COLO668 (cell line): ENCODE data around the gene MPND.
"Not testable (repeated sequence)": the region's sequence is repeated elsewhere in the genome, so short reads cannot be mapped to it uniquely, and the experiment has no call there.

Experiments used
- DNase-seq: peaks from one replicate; lab custom pipeline; 2025; ENCODE audit not compliant: unreplicated experiment; lab: John Stamatoyannopoulos, UW

MPND gene

GRCh38 chr19:4319067-4319718 is 24.2 kb upstream of the MPND start:
- DNase-seq = no peak

GRCh38 chr19:4320419-4320818 is 22.9 kb upstream of the MPND start:
- no peak for DNase-seq

- DNase-seq = no peak
These were observed 20.3 kb upstream of the MPND start for GRCh38 chr19:4322942-4323665.

- DNase-seq = no peak
These were observed 19.7 kb upstream of the MPND start for GRCh38 chr19:4323692-4324091.

GRCh38 chr19:4324228-4324627 is 19.1 kb upstream of the MPND start:
- DNase-seq = no peak

GRCh38 chr19:4326215-4326836 is 17.0 kb upstream of the MPND start:
- no peak for DNase-seq

DNA sequence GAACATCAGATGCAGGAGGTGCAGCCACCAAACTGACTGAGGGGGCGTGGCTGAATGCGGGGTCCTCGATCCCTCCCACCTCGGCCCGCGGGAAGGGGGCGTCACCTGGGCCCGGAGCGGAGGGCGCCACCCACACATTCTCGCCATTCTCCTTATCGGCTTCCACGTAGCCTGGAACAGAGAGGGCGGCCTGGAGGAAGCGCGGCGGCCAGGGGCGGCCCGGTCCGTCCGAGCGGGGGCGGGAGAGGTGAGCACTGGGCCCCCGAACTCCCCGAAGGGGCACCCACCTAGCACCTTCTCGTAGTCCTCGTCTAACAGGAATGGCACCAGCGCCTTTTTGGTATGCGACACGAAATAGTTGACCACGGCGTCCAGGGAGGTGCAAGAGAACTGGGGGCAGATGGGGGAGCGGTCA is 16.5 kb upstream of the MPND start:
- DNase-seq = no peak

GRCh38 chr19:4327252-4327876 is 16.0 kb upstream of the MPND start:
- no peak for DNase-seq

- no peak for DNase-seq
These were observed 15.5 kb upstream of the MPND start for GRCh38 chr19:4327877-4328242.

GRCh38 chr19:4328243-4328990 is 14.9 kb upstream of the MPND start:
- DNase-seq = no peak

DNA sequence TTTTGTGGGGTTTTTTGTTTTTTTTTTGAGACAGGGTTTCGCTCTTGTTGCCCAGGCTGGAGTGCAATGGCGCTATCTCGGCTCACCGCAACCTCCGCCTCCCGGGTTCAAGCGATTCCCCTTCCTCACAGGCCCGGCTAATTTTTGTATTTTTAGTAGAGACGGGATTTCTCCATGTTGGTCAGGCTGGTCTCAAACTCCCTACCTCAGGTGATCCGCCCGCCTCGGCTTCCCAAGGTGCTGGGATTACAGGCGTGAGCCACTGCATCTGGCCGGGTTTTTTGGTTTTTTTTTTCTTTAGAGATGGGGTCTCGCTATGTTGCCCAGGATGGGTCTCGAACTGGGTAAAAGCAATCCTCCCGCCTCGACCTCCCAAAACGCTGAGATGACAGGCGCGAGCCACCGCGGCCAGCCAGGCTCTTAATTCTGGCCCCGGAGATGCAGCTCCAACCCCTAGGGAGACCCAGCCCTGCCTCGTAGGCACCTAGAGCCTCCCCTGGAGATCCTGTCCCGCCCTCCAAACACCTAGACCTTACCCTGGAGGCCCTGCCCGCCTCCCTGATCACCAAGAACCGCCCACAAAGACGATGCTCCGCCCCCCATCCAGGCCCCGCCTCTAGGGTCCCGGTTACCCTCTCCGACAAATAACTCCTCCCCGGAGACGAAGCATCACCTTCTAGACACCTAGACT is 14.2 kb upstream of the MPND start:
- not testable (repeated sequence) for DNase-seq

DNA sequence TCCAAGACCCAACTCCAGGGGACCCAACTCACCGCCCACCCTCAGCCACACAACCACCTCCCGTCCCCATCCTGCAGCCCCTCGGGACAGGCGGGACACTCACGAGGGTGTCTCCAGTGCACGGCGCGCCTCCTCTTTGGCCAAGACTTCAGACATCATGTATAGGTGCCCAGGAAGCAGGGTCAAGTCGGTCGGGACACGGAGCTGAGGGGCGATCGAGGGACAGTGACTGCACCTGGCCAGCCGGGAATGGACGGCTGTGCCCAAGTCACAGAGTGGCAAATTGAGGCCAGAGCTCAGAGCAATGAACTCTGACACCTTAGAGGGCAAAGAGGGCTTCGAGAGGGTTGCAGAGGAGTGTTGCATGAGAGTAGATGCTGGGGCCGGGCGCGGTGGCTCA is 13.5 kb upstream of the MPND start:
- no peak for DNase-seq

DNA sequence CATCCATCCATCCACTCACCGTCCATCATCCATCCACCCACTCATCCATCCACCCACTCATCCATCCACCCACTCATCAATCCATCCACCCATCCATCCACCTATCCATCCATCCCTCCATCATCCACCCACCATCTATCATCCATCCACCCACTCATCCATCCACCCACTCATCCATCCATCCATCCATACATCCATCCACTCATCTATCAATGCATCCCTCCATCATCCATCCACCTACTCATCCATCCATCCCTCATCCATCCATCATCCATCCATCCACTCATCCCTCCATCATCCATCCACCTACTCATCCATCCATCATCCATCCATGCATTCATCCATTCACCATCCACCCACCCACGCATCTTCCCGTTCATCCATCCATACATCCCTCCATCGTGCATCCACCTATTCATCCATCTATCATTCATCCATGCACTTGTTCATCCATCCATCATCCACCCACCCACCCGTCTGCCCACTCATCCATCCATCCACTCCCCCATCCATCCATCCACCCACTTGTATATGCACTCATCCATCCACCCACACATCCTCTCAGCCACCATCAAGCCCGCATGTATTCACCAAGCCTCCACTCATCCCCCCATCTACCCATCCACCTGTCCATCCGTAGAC is 8.3 kb upstream of the MPND start:
- DNase-seq = no peak

- DNase-seq = peak; percentile 29
These were observed 5.4 kb upstream of the MPND start for GRCh38 chr19:4337906-4338440.

GRCh38 chr19:4338441-4339355 is 4.7 kb upstream of the MPND start, which contains the start of gene STAP2:
TSS of gene STAP2 (minus strand) at chr19:4338827. CDS start at chr19:4338753, 74 bp downstream.
- peak; percentile 78 for DNase-seq

- DNase-seq = no peak
These were observed 1.1 kb upstream of the MPND start for GRCh38 chr19:4342314-4342614.

DNA sequence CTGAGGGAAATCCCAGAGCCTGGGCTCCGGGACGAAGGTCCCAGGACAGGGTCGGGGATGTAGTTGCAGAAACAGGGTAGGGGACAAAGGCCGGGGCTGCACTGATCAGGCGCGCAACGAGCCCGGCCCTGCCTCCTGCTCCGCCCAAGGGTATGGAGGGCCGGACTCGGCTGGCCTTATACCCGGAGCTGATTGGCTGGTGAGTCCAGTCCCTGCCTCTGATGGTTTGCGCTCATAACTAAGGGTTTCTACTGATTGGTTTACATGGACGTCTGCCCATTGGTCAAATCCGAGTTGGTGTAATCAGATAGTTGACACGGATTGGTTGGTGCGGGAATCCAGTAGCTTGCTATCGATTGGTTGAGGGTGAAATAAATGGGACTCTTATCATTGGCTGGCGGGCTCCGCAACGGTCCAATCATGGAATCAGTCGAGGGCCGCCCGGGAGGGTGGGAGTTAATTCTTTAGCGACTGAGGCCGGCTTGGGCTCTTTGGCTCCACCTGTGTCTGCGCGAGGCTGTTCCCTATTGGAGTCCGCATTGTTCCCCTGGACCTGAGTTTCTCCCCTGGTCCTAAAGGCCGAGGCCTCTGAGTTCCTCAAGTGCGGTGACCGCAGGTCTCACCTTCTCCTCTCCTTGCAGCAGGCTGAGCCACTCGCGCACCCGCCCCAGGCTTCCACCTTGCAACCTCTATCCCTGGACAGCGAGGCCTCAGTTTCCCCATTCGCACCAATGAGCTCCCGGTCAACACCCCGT is 570 bp upstream of the MPND start:
- DNase-seq = peak; percentile 96

DNA sequence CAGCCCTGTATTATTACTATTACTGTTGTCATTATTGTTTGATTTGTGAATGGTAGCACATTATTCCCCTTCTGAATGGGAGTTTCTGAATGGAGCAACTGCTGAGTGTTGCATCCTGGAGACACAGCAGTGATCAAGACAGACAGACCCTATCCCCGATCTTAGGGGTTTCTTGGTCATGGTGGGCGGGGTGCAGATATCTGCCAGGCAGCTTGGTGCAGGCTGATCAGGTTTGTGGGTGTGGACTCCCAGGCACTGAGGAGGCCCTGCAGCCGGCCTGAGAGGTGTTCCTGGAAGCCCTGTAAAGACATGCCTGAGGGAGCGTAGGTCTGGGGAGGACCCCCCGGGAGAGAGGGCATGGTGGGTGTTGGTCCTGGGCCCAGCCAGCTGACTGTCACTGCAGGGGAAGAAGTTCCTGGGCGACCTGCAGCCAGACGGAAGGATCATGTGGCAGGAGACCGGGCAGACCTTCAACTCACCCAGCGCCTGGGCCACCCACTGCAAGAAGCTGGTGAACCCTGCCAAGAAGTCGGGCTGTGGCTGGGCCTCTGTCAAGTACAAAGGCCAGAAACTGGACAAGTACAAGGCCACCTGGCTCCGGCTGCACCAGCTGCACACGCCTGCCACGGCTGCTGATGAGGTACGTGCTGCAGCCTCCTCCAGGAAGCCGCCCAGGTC is 2.1 kb downstream of the MPND start:
- DNase-seq = no peak
